Activated CD4-positive, alpha-beta T cell treated with anti-CD3 and anti-CD28 coated beads for 24 hours (primary cell): ENCODE results near the gene MDM2.
"Not testable (repeated sequence)": the region's sequence is repeated elsewhere in the genome, so short reads cannot be mapped to it uniquely, and the experiment has no call there.

ENCODE experiments used
- DNase-seq, 2 donors: peaks; one replicate each; pipeline ENCODE4 v3.0.0-alpha.2; 2020; ENCODE audit warnings: low read depth in 2 of 2

The MDM2 gene

DNA sequence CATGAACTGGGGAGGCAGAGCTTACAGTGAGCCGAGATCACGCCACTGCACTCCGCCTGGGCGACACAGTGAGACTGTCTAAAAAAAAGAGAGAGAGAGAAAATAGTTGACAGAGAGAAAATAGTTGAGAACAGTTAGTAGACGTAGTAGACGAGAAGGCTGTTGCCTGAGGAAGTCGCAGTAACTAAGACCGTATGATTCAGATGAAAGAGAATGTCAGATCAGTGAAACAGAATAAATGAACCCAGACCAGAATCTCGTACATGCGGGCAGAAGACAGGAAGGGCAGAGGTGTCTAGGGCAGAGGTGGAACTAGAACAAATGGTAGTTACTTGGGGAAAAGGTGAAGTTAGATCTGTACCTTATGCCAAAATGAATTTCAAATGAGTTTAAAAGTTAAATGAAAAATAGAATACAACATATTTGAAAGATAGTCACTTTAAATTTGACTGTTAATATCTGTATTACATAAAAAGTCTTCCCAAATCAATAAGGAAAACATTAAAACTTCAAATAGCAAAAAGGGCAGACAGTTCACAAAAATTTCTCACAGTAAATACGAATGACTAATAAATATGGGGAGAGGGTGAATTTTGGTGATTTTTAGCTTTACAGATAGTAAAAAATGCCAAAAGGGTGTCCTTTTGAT, 17.7 kb downstream of the MDM2 start:
- no peak for DNase-seq

DNA sequence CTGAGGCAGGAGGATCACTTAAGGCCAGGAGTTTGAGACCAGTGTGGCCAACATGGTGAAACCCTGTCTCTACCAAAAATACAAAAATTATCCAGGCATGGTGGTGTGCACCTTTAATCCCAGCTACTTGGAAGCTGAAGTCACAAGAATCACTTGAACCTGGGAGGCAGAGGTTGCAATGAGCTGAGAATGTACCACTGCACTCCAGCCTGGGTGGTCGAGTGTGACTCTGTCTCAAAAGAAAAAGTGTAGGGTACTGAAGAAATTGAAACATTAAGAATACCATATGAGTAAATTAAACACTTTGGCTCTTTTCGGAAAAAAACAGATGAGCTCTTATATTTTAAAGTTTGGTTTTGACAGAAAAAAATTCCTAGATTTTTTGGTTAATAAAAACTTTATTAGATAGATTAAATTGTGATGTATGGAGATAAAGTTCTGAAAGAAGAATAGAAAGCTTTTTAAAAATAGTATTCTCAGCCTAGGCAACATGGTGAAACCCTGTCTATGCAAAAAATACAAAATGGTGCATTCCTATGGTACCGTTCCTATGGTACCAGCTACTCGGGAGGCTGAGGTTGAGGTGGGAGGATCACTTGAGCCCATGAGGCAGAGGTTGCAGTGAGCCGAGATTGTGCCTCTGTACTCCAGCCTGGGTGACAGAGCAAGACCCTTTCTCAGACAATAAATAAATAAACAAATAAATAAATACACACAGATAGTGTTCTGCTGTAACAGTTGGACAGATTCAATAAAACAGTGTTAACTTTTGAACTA, 20.1 kb downstream of the MDM2 start:
- no peak for DNase-seq

DNA sequence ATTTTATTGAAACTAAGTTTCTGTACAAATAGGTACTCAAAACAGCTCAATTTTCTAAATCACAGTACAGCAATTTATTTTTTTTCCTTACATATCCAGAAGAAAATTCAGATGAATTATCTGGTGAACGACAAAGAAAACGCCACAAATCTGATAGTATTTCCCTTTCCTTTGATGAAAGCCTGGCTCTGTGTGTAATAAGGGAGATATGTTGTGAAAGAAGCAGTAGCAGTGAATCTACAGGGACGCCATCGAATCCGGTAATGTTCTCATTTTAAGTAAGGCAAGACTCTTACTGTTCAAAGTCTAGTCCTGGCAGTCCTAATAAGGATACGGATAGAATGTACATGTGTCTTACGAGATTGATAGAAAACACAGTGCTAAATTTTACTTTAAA, 20.7 kb downstream of the MDM2 start:
- no peak for DNase-seq

GRCh38 chr12:68831272-68831671, 23.3 kb downstream of the MDM2 start:
- DNase-seq: no peak

DNA sequence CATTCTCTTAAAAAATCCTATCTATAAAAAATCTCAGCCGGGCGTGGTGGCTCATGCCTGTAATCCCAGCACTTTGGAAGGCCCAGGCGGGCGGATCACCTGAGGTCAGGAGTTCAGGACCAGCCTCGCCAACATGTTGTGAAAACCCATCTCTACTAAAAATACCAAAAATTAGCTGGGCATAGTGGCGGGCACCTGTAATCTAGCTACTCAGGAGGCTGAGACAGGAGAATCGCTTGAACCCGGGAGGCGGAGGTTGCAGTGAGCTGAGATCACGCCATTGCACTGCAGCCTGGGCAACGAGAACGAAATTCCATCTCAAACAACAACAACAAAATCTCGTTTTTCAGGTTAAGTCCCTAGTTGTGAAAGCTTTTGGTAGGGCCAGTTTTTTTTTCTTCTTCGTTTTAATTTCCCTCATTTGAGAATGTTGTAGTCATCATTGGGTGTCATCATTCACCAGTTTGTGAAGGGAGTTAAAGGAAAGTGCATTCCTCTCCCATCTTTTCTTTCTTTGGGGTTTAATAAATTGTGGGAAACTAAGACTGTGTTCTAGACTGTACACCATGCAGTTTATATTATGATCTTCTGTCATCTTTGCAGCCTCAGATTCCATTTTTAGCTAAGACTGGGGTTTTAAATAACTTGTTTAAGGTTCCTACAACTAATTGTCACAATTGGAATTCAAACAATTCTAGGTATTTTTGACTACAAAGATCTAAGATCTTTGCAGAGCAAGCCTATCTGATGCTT, 23.9 kb downstream of the MDM2 start:
- no peak for DNase-seq

DNA sequence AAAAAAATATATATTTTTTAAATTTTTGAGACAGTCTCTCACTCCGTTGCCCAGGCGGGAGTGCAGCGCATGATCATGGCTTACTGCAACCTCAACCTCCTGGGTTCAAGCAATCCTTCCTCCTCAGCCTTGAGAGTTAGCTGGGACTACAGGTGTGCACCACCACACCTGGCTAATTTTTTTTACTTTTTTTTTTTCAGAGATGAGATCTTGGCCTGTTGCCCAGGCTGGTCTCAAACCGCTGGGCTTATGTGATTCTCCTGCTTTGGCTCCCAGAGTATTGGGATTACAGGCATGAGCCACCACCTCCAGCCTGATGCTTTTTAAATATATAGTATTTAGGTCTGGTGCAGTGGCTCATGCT, 24.5 kb downstream of the MDM2 start:
- DNase-seq: no peak

- DNase-seq: no peak
Measured at GRCh38 chr12:68833508-68833907, 25.5 kb downstream of the MDM2 start.

GRCh38 chr12:68835333-68835908, 27.4 kb downstream of the MDM2 start:
- DNase-seq: no peak

- no peak for DNase-seq
Measured at GRCh38 chr12:68837215-68837614, 29.2 kb downstream of the MDM2 start.

DNA sequence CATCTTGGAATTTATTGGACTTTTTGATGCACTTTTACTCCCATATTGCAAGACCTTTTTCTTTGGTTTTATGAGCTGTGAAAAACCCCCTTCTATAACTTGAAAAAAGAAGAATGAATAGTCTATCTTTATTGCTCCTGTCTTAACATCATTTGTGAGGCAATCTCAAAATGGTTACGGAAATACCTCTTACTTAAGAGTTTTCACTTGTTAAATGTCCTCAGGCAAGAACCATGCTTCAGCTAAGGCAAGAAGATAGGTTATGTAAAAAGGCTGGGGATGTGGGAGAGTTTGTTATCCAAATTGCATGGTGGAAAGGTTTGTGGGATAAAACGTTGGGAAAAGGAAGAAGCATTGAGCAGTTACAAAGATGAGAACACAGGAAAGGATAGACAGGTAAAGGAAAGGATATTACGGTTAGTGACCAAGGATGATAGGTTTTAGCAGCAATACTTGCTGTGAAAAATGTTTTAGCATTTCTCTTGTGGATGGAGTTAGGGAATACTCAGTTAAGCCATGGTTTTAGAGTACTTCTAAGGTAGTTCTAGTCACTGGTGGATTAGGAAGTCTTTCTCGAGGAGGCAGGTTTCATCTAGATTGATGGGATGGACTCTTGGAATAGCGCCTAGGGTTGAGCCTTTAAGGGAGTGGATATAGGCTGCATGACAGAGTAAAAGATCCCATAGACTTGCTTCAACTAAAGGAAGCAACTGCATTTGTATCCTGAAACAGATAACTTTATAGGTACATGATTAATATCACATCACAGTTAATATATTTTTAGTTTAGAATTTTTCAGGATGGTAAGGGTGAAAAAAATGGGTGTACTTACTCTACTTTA, 30.3 kb downstream of the MDM2 start:
- DNase-seq: no peak

DNA sequence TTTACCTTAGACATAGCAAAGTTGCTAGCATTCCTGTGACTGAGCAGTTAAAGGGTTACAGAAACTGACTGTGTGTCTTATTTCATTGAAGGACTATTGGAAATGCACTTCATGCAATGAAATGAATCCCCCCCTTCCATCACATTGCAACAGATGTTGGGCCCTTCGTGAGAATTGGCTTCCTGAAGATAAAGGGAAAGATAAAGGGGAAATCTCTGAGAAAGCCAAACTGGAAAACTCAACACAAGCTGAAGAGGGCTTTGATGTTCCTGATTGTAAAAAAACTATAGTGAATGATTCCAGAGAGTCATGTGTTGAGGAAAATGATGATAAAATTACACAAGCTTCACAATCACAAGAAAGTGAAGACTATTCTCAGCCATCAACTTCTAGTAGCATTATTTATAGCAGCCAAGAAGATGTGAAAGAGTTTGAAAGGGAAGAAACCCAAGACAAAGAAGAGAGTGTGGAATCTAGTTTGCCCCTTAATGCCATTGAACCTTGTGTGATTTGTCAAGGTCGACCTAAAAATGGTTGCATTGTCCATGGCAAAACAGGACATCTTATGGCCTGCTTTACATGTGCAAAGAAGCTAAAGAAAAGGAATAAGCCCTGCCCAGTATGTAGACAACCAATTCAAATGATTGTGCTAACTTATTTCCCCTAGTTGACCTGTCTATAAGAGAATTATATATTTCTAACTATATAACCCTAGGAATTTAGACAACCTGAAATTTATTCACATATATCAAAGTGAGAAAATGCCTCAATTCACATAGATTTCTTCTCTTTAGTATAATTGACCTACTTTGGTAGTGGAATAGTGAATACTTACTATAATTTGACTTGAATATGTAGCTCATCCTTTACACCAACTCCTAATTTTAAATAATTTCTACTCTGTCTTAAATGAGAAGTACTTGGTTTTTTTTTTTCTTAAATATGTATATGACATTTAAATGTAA, 31.5 kb downstream of the MDM2 start:
- no peak for DNase-seq

DNA sequence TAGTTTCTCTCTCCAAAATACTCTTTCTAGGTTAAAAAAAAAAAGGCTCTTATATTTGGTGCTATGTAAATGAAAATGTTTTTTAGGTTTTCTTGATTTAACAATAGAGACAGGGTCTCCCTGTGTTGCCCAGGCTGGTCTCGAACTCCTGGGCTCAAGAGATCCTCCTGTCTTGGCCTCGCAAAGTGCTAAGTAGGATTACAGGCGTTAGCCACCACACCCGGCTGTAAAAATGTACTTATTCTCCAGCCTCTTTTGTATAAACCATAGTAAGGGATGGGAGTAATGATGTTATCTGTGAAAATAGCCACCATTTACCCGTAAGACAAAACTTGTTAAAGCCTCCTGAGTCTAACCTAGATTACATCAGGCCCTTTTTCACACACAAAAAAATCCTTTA, 33.2 kb downstream of the MDM2 start:
- DNase-seq: not testable (repeated sequence)

DNA sequence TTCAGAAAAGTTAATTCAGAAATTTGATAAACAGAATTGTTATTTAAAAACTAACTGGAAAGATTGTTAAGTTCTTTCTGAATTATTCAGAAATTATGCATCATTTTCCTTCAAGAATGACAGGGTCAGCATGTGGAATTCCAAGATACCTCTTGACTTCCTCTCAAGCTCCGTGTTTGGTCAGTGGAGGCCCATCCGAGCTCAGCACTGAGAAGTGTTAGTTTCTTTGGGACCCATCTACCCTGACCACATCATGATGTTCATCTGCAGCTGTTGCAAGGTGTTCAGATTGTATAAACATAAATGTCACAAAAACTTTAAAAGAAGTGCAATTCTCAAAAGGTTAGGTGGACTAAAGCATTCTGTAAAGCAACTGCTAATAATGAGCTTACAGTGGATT, 33.7 kb downstream of the MDM2 start:
- no peak for DNase-seq

- DNase-seq: no peak
Measured at GRCh38 chr12:68842123-68842522, 34.1 kb downstream of the MDM2 start.

DNA sequence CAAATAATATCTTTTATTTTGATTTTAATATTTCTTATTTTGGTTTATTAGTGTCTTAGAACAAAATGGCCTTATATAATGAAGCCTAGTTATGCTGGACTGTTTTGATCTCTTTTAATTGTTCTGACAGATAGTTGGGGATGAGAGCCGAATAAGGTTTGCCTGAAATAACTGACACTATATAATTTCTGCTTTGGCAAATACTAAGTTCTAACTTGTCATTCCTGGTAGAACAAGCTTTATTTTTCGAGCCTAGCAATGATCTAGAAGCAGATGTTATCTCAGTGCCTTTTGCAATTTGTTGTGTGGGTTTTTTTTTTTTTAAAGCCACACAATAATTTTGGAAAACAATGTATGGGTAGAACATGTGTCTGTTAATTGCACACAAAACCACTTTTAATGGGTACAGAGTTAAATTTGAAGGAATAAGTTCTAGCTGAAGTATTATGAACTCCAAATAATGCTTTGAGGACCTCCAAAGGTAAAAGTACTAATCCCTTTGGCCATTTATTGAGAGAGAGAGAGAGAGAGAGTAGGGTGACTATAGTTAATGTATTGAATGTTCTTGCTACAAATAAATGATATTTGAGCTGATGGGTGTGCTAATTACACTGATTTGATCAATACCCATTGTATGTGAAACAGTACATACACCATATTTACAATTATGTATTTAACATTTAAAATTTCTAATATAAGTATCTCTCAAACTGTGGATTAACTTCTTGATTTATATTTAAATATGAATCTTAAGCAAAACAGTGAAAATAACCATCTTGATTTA, 35.0 kb downstream of the MDM2 start:
- DNase-seq: no peak

DNA sequence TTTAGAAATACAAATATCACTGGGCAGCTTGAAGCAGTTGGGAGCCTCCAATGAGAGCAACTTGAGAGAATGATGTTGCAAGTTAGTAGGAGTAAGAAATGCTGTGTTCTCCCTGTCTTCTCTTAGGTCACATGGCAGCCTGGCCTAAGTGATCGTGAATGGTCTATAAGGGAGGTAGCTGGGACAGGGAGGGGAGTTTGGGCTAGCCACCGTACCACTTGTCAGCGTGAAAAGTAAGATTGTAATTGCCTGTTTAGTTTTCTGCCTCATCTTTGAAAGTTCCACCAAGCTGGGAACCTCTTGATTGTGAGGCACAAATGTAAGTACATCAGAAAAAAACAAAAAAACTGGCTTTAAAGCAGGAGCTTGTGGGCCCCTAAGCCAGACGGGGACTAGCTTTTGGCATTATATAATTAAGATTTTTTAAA, 36.4 kb downstream of the MDM2 start:
- DNase-seq: no peak

- no peak for DNase-seq
Measured at GRCh38 chr12:68844788-68845695, 37.1 kb downstream of the MDM2 start.

- DNase-seq: no peak
Measured at GRCh38 chr12:68846811-68847210, 38.8 kb downstream of the MDM2 start.

GRCh38 chr12:68850390-68850789, 42.4 kb downstream of the MDM2 start:
- DNase-seq: no peak
